ENCODE data around the gene GASK1A.

DNA sequence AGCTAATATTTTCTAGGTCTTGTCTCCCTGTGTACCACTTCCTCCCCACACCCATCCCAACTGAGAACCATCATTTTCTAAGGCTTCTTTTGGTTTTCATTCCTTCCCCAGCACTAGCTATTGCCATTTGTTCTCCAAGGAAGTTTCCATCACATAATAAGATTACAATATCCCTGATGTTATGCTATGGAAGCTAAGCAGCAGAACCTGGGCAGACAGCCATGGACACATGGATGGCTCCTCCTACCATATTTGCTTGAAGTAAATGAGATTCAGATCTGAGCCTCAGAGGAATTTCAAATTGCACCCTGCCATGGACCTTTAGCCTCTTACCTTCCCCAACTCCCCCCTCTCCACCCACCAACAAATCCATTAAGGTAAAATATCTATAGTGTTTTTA, 31.5 kb downstream of the GASK1A start:
- no peak for TF ChIP-seq POLR2A (IDR thresholded peaks at IDR 0.05; ENCODE audit: low read length)
- TF ChIP-seq GATA1 (IDR thresholded peaks at IDR 0.05; ENCODE audit: low read depth, low read length), result no peak
